ENCODE results near the gene EVA1A. TPM values are rescaled to one million over a fixed set of nuclear protein-coding genes. Genes with fewer than 3 reads are reported as not detected.

EVA1A gene
- total and polyA plus RNA-seq, 2 experiments from 2014 or later = 4.6 to 7.9 TPM

DNA sequence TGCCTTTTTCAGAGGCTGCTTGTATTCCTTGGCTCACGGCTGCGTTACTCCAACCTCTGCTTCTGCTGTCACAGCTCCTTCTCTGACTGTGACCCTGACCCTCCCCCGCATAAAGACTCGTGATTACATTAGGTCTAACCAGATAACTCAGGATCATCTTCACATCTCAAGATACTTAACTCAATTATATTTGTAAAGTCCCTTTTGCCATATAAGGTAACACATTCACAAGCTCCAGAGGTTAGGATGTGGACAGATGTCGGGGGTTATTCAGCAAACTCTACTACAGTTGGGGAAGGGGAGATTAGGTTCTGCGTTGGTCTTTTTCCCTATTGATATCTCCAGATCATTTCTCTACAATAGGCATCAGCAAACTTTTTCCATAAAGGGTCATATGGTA, 76.9 kb downstream of the EVA1A start:
- DNase-seq (ENCODE audit: low spot score) (no peak), ATAC-seq (no peak)
- Mint-ChIP-seq H3K27me3 (ENCODE audit: insufficient read depth, low read depth, poor library complexity) (peaks cover 2% of the 10 kb centered on the region), H3K4me1 (0 out of 3 replicates have a peak, but pooled peaks cover 3% of the 10 kb centered on the region), H3K9me3 (peaks cover 10% of the 10 kb centered on the region; the same call in 2 of the 3 replicates), H3K36me3 (ENCODE audit: low read depth) (no peaks in the 10 kb centered on the region; the same call in 2 of the 3 replicates), H3K4me3 (no peak overlapping the region), H3K27ac (no peak overlapping the region)
- no peaks in the 10 kb centered on the region for H3K36me3 ChIP-seq (ENCODE audit: insufficient read depth)
- no peak overlapping the region for H3K27ac ChIP-seq (ENCODE audit: low read depth)
- H3F3A ChIP-seq (replicated peaks; ENCODE audit: low read depth) = no peaks in the 10 kb centered on the region
- no peak overlapping the region for H3K4me3 ChIP-seq
- H2AFZ ChIP-seq = no peak overlapping the region
- TF ChIP-seq, protein P1, sequence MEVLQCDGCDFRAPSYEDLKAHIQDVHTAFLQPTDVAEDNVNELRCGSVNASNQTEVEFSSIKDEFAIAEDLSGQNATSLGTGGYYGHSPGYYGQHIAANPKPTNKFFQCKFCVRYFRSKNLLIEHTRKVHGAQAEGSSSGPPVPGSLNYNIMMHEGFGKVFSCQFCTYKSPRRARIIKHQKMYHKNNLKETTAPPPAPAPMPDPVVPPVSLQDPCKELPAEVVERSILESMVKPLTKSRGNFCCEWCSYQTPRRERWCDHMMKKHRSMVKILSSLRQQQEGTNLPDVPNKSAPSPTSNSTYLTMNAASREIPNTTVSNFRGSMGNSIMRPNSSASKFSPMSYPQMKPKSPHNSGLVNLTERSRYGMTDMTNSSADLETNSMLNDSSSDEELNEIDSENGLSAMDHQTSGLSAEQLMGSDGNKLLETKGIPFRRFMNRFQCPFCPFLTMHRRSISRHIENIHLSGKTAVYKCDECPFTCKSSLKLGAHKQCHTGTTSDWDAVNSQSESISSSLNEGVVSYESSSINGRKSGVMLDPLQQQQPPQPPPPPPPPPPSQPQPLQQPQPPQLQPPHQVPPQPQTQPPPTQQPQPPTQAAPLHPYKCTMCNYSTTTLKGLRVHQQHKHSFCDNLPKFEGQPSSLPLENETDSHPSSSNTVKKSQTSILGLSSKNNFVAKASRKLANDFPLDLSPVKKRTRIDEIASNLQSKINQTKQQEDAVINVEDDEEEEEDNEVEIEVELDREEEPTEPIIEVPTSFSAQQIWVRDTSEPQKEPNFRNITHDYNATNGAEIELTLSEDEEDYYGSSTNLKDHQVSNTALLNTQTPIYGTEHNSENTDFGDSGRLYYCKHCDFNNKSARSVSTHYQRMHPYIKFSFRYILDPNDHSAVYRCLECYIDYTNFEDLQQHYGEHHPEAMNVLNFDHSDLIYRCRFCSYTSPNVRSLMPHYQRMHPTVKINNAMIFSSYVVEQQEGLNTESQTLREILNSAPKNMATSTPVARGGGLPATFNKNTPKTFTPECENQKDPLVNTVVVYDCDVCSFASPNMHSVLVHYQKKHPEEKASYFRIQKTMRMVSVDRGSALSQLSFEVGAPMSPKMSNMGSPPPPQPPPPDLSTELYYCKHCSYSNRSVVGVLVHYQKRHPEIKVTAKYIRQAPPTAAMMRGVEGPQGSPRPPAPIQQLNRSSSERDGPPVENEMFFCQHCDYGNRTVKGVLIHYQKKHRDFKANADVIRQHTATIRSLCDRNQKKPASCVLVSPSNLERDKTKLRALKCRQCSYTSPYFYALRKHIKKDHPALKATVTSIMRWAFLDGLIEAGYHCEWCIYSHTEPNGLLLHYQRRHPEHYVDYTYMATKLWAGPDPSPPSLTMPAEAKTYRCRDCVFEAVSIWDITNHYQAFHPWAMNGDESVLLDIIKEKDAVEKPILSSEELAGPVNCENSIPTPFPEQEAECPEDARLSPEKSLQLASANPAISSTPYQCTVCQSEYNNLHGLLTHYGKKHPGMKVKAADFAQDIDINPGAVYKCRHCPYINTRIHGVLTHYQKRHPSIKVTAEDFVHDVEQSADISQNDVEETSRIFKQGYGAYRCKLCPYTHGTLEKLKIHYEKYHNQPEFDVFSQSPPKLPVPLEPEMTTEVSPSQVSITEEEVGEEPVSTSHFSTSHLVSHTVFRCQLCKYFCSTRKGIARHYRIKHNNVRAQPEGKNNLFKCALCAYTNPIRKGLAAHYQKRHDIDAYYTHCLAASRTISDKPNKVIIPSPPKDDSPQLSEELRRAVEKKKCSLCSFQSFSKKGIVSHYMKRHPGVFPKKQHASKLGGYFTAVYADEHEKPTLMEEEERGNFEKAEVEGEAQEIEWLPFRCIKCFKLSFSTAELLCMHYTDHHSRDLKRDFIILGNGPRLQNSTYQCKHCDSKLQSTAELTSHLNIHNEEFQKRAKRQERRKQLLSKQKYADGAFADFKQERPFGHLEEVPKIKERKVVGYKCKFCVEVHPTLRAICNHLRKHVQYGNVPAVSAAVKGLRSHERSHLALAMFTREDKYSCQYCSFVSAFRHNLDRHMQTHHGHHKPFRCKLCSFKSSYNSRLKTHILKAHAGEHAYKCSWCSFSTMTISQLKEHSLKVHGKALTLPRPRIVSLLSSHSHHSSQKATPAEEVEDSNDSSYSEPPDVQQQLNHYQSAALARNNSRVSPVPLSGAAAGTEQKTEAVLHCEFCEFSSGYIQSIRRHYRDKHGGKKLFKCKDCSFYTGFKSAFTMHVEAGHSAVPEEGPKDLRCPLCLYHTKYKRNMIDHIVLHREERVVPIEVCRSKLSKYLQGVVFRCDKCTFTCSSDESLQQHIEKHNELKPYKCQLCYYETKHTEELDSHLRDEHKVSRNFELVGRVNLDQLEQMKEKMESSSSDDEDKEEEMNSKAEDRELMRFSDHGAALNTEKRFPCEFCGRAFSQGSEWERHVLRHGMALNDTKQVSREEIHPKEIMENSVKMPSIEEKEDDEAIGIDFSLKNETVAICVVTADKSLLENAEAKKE (CRISPR knock-in tag; IDR thresholded peaks at IDR 0.05) = no peak
- TF ChIP-seq EZH2phosphoT487 (IDR thresholded peaks at IDR 0.05; ENCODE audit: unreplicated experiment) (no peak), NANOG (IDR thresholded peaks at IDR 0.05; ENCODE audit: borderline replicate concordance) (no peak), ZNF331 (CRISPR knock-in tag; IDR thresholded peaks at IDR 0.05; ENCODE audit: low read depth) (no peak), ZNF114 (CRISPR knock-in tag; IDR thresholded peaks at IDR 0.05) (no peak), ETS1 (IDR thresholded peaks at IDR 0.05) (no peak), CREB1 (CRISPR knock-in tag; IDR thresholded peaks at IDR 0.05; ENCODE audit: low read depth) (no peak), STAT1 (IDR thresholded peaks at IDR 0.05; ENCODE audit: unreplicated experiment) (no peak), POLR2AphosphoS5 (IDR thresholded peaks at IDR 0.05; ENCODE audit: low read depth) (no peak), EZH2 (IDR thresholded peaks at IDR 0.05; ENCODE audit: low read depth, unreplicated experiment) (no peak), JUNB (IDR thresholded peaks at IDR 0.05; ENCODE audit: unreplicated experiment) (no peak)
- TF ChIP-seq, protein P2, sequence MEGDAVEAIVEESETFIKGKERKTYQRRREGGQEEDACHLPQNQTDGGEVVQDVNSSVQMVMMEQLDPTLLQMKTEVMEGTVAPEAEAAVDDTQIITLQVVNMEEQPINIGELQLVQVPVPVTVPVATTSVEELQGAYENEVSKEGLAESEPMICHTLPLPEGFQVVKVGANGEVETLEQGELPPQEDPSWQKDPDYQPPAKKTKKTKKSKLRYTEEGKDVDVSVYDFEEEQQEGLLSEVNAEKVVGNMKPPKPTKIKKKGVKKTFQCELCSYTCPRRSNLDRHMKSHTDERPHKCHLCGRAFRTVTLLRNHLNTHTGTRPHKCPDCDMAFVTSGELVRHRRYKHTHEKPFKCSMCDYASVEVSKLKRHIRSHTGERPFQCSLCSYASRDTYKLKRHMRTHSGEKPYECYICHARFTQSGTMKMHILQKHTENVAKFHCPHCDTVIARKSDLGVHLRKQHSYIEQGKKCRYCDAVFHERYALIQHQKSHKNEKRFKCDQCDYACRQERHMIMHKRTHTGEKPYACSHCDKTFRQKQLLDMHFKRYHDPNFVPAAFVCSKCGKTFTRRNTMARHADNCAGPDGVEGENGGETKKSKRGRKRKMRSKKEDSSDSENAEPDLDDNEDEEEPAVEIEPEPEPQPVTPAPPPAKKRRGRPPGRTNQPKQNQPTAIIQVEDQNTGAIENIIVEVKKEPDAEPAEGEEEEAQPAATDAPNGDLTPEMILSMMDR (conservative IDR thresholded peaks at IDR 0.05; ENCODE audit: low read depth in 2 of 2) = no peak
- TF ChIP-seq, protein P3, sequence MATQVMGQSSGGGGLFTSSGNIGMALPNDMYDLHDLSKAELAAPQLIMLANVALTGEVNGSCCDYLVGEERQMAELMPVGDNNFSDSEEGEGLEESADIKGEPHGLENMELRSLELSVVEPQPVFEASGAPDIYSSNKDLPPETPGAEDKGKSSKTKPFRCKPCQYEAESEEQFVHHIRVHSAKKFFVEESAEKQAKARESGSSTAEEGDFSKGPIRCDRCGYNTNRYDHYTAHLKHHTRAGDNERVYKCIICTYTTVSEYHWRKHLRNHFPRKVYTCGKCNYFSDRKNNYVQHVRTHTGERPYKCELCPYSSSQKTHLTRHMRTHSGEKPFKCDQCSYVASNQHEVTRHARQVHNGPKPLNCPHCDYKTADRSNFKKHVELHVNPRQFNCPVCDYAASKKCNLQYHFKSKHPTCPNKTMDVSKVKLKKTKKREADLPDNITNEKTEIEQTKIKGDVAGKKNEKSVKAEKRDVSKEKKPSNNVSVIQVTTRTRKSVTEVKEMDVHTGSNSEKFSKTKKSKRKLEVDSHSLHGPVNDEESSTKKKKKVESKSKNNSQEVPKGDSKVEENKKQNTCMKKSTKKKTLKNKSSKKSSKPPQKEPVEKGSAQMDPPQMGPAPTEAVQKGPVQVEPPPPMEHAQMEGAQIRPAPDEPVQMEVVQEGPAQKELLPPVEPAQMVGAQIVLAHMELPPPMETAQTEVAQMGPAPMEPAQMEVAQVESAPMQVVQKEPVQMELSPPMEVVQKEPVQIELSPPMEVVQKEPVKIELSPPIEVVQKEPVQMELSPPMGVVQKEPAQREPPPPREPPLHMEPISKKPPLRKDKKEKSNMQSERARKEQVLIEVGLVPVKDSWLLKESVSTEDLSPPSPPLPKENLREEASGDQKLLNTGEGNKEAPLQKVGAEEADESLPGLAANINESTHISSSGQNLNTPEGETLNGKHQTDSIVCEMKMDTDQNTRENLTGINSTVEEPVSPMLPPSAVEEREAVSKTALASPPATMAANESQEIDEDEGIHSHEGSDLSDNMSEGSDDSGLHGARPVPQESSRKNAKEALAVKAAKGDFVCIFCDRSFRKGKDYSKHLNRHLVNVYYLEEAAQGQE (IDR thresholded peaks at IDR 0.05; ENCODE audit: unreplicated experiment) = no peak
- no peaks in the 10 kb centered on the region for H3K27me3 ChIP-seq (ENCODE audit: insufficient read depth)
- no peaks in the 10 kb centered on the region for H3K79me2 ChIP-seq (replicated peaks; ENCODE audit: insufficient read depth)
- no peaks in the 10 kb centered on the region for H3K4me1 ChIP-seq (ENCODE audit: insufficient read depth)
- H4K20me1 ChIP-seq (replicated peaks; ENCODE audit: insufficient read depth) = no peaks in the 10 kb centered on the region
- no peak overlapping the region for H3K4me2 ChIP-seq
- H3K9me2 ChIP-seq (ENCODE audit: insufficient read depth) = 0 out of 2 replicates have a peak, but pooled peaks cover 3% of the 10 kb centered on the region
